ENCODE results near the gene FAM185A. TPM values are rescaled to one million over a fixed set of nuclear protein-coding genes. Genes with fewer than 3 reads are reported as not detected.
"Not testable (repeated sequence)": the region's sequence is repeated elsewhere in the genome, so short reads cannot be mapped to it uniquely, and the experiment has no call there.

The FAM185A gene
- 8.1 and 8.9 TPM in 2 replicates for total RNA-seq (2012; rRNA removed)

DNA sequence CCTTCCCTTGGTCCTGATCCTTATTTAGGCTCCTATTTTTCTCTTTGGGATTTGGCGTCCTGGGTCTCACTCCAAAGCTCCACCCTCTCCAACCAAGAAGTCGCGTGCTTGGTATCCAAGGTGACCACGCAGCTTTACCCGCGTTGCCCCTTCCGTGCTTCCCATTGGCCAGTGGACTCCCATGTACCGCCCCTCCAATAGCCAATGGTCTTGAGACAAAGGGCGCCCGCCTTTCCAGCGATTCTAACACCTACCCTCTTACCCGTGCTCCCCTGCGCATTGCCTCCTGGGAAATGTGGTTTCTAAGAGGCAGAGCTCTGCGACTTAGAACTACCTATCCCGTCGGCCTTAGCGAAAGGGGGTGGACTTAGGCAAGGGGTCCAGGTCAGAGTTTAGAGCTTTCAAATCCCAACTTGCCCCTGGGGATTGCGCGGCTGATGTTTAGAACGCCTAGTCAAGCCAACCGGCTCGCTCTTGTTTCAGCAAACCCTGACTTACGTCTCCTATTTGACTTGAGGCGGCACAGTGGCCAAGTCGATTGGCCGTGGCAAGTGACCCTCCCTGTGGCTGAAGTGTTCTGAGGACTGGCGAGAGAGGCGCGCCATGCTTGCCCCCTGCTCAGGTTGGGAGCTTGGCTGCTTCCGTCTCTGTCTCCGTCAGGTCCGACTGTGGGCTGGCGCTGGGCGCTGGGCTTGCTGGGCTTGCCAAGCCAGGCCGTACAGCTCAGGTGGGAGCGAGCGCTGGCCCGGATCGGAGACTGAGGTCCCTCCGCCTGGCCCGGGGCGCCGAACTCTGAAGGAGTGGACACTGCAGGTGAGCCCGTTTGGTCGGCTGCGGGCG lies at the start of gene FAM185A:
FAM185A (plus strand) TSS at position 395 of the 840 bp plus-strand sequence; CDS start at position 604, 209 bp downstream.
- not testable (repeated sequence) for H3K27me3 ChIP-seq (ENCODE audit: control insufficient read depth, insufficient read depth, low read length); H3K4me1 ChIP-seq (ENCODE audit: control insufficient read depth, insufficient read depth, low read length); H3K9me3 ChIP-seq (replicated peaks; ENCODE audit: low read length); H3K36me3 ChIP-seq (ENCODE audit: insufficient read depth, low read length)
- H3K4me2 ChIP-seq (ENCODE audit: low read length), result peak within 1 kb of the TSS; percentile 78
- H3K9ac ChIP-seq (ENCODE audit: low read depth, low read length), result peak within 1 kb of the TSS; percentile 72
- H3K4me3 ChIP-seq (ENCODE audit: low read length), result peak within 1 kb of the TSS; percentile 75

DNA sequence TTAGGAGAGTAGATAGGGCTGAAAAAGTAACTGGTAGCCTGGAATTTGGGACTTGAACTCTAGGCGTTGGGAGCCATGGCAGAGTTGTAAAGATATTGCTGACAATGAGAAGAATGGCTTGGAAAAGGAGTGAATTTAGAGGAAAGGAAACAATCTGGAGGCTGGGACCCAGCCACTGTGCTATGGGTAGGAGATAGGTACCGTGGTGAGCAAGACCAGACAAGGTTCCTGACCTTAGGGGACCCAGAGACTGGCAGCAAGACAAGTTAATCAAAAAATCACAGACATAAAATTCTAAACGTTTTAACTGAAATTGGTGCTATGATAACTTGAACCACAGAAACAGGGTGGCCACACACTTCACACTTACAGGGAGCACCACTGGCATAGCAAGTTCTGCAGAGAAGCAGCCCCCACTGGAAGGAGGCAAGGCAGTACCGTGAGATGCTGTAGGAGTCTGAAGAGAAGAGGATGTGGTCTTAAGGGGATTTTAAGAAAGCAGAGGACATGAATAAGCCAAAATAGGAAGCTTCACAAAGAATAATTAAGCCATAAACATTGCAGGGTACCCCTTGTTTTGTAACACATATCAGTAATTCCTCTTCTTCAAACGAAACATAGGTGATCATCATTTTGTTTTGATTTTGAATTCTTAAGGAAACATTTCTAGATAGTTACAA lies 35.6 kb upstream of the FAM185A start:
- H3K4me1 ChIP-seq (ENCODE audit: control insufficient read depth, insufficient read depth, low read length); H3K9me3 ChIP-seq (replicated peaks; ENCODE audit: low read length); H3K4me2 ChIP-seq (ENCODE audit: low read length); H3K27me3 ChIP-seq (ENCODE audit: control insufficient read depth, insufficient read depth, low read length); H3K36me3 ChIP-seq (ENCODE audit: insufficient read depth, low read length); H3K9ac ChIP-seq (ENCODE audit: low read depth, low read length); H3K4me3 ChIP-seq (ENCODE audit: low read length): not testable (repeated sequence)

DNA sequence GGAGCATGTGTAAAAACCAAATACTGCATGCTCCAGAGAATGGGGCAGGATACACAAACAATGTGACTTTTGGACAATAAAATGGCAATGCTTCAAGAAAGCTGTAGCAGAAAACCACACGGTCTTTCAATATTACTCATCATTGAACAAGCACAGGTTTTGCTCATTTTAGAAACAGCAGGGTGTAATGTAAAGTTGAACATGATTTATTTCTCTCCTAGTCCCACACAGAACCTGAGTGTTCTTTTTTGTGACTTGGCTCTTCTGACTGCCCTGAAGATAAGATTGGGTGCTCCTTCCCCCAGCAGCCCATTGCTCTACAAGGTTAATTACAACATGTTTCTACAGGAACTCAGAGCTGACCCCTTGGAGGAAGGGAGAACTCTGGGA lies 35.1 kb upstream of the FAM185A start:
- not testable (repeated sequence) for H3K27me3 ChIP-seq (ENCODE audit: control insufficient read depth, insufficient read depth, low read length); H3K4me2 ChIP-seq (ENCODE audit: low read length); H3K9me3 ChIP-seq (replicated peaks; ENCODE audit: low read length); H3K36me3 ChIP-seq (ENCODE audit: insufficient read depth, low read length); H3K4me3 ChIP-seq (ENCODE audit: low read length); H3K4me1 ChIP-seq (ENCODE audit: control insufficient read depth, insufficient read depth, low read length); H3K9ac ChIP-seq (ENCODE audit: low read depth, low read length)

DNA sequence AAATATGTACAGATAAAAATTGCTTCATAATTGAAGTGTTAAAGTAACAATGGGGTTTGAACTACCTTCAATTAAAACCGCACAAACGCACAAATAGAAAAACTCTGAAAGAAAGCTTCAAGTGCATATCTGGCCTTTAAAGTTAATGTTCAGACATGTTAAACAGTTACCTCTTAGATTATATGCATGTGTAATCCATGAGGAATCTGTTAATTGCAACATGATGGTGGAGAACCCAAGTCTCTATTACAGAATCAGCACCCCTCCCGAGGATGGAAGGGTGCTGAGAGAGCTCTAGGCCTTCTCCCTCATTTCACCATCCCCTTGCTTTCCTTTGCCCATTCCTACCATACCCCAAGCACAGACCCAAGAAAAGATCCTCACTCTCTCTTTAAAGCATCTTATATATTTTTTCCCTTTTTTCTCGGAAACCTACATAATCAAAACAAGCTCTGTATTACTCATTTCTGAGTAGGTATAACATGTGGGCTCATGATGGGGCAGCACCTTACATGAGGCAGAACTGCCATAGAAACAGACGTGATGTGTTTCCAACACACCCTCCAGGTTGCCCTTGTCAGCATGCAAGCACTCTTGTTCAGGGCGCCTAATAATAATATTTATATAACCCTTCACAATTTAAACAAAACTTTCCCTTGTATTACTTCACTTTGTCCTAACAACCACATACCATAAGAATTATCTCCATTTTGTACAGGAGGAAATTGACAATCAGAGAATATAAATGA lies 33.9 kb upstream of the FAM185A start:
- not testable (repeated sequence) for H3K27me3 ChIP-seq (ENCODE audit: control insufficient read depth, insufficient read depth, low read length); H3K4me2 ChIP-seq (ENCODE audit: low read length); H3K9ac ChIP-seq (ENCODE audit: low read depth, low read length); H3K9me3 ChIP-seq (replicated peaks; ENCODE audit: low read length); H3K4me3 ChIP-seq (ENCODE audit: low read length); H3K4me1 ChIP-seq (ENCODE audit: control insufficient read depth, insufficient read depth, low read length); H3K36me3 ChIP-seq (ENCODE audit: insufficient read depth, low read length)

DNA sequence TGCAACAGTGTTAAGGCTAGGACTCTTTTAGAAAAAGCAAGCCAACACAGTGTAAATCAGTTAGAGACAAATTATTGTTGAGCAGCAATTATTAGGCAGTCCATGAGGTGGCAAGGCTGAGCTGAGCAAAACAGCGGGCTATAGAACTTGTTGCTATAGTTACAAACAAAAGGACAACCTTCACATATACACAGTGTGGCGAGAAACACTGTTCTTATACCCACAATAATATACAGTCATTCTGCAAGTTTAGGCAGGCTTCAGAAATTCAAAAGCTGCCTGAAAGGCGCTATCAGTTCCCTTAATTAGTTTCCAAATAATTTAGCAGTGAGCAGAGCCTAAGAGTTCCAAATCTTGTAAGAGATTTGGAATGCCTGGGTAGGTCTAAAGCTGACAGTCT lies 33.1 kb upstream of the FAM185A start:
- H3K4me1 ChIP-seq (ENCODE audit: control insufficient read depth, insufficient read depth, low read length); H3K4me3 ChIP-seq (ENCODE audit: low read length); H3K36me3 ChIP-seq (ENCODE audit: insufficient read depth, low read length); H3K27me3 ChIP-seq (ENCODE audit: control insufficient read depth, insufficient read depth, low read length); H3K9me3 ChIP-seq (replicated peaks; ENCODE audit: low read length); H3K9ac ChIP-seq (ENCODE audit: low read depth, low read length); H3K4me2 ChIP-seq (ENCODE audit: low read length): not testable (repeated sequence)

DNA sequence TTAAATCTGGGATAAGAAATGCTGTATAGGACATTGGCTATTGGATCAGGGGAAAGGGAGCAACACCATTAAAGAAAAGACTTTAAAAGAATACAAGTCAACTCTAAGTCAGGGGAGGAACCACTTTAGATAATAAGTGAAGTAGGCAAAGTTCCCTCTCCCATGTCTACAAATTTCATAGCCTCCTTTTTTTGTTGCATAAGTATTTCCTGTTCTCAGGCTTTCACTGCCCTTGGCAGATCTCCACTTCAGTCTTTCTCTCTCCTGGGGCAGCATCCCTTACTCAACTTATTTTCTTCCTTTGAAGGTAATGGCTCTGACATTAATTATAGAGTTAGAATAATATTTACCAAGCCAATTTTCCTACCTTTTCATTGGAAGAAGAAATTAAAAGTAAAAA lies 30.3 kb upstream of the FAM185A start:
- not testable (repeated sequence) for H3K36me3 ChIP-seq (ENCODE audit: insufficient read depth, low read length); H3K4me1 ChIP-seq (ENCODE audit: control insufficient read depth, insufficient read depth, low read length); H3K4me2 ChIP-seq (ENCODE audit: low read length); H3K9ac ChIP-seq (ENCODE audit: low read depth, low read length); H3K9me3 ChIP-seq (replicated peaks; ENCODE audit: low read length); H3K4me3 ChIP-seq (ENCODE audit: low read length); H3K27me3 ChIP-seq (ENCODE audit: control insufficient read depth, insufficient read depth, low read length)

DNA sequence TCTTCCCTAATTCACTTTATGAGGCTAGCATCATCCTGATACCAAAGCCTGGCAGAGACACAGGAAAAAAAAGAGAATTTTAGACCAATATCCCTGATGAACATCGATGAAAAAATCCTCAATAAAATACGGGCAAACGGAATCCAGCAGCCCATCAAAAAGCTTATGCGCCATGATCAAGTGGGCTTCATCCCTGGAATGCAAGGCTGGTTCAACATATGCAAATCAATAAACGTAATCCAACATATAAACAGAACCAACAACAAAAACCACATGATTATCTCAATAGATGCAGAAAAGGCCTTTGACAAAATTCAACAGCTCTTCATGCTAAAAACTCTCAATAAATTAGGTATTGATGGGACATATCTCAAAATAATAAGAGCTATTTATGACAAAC lies 22.6 kb upstream of the FAM185A start:
- not testable (repeated sequence) for H3K27me3 ChIP-seq (ENCODE audit: control insufficient read depth, insufficient read depth, low read length); H3K36me3 ChIP-seq (ENCODE audit: insufficient read depth, low read length); H3K9ac ChIP-seq (ENCODE audit: low read depth, low read length); H3K9me3 ChIP-seq (replicated peaks; ENCODE audit: low read length); H3K4me3 ChIP-seq (ENCODE audit: low read length); H3K4me2 ChIP-seq (ENCODE audit: low read length); H3K4me1 ChIP-seq (ENCODE audit: control insufficient read depth, insufficient read depth, low read length)

DNA sequence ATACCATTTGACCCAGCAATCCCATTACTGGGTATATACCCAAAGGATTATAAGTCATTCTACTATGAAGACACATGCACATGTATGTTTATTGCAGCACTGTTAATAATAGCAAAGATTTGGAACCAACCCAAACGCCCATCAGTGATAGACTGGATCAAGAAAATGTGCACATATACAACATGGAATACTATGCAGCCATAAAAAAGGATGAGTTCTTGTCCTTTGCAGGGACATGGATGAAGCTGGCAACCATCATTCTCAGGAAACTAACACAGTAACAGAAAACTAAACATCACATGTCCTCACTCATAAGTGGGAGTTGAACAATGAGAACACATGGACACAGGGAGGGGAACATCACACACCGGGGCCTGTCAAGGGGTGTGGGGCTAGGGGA lies 19.1 kb upstream of the FAM185A start:
- not testable (repeated sequence) for H3K4me2 ChIP-seq (ENCODE audit: low read length); H3K36me3 ChIP-seq (ENCODE audit: insufficient read depth, low read length); H3K9ac ChIP-seq (ENCODE audit: low read depth, low read length); H3K27me3 ChIP-seq (ENCODE audit: control insufficient read depth, insufficient read depth, low read length); H3K9me3 ChIP-seq (replicated peaks; ENCODE audit: low read length); H3K4me1 ChIP-seq (ENCODE audit: control insufficient read depth, insufficient read depth, low read length); H3K4me3 ChIP-seq (ENCODE audit: low read length)

DNA sequence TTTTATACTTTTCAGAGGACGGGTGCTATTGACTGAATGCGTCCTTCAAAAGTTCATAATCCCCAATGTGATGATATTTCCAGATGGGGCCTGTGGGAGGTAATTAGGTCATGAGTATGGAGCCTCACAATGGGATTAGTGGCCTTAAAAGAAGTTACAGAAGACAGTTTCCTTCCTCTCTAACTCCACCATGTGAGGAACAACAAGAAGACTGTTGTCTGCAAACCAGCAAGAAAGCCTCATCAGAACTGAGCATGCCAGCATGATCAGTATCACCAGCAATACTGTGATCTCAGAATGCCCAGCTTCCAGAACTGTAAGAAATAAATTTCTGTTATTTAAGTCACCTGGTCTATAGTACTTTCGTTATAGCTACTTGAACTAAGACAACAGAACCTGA lies 18.4 kb upstream of the FAM185A start:
- H3K9me3 ChIP-seq (replicated peaks; ENCODE audit: low read length); H3K27me3 ChIP-seq (ENCODE audit: control insufficient read depth, insufficient read depth, low read length); H3K36me3 ChIP-seq (ENCODE audit: insufficient read depth, low read length); H3K9ac ChIP-seq (ENCODE audit: low read depth, low read length); H3K4me1 ChIP-seq (ENCODE audit: control insufficient read depth, insufficient read depth, low read length); H3K4me3 ChIP-seq (ENCODE audit: low read length); H3K4me2 ChIP-seq (ENCODE audit: low read length): not testable (repeated sequence)

DNA sequence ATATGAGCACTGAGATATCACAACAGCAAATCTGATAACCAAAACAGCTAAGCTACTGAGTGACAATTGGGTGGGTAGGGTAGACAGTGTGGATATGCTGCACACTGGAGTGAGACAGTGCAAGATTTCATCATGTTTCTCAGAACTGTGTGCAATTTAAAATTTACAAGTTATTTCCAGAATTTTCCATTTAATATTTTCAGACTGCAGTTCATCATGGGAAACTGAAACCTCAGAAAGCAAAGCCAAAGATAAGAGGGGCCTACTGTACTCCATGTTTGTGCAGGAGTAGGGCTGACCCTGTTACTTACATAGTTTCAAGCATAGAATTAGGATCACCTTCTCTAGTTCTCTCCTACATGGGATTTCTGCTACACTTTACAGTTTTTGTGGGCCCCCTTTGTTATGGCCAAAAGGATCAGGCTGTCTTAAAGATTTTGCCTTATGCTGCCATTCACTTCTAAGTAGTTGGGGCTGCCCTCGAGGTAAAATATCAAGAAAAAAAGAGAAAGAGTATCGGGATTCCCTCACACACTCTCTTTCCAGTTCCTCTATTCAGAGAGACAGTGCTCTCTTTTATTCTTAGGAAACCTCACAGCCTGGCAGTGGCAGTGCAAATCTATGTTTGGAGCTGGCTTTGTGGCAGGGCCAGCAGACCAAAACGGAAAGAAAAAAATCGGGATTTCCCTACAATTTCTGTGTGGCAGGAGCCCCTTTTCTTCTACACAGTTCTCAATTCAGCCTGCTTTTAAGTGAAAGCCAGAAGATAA lies 6.6 kb upstream of the FAM185A start:
- not testable (repeated sequence) for H3K36me3 ChIP-seq (ENCODE audit: insufficient read depth, low read length); H3K9ac ChIP-seq (ENCODE audit: low read depth, low read length); H3K4me1 ChIP-seq (ENCODE audit: control insufficient read depth, insufficient read depth, low read length)

DNA sequence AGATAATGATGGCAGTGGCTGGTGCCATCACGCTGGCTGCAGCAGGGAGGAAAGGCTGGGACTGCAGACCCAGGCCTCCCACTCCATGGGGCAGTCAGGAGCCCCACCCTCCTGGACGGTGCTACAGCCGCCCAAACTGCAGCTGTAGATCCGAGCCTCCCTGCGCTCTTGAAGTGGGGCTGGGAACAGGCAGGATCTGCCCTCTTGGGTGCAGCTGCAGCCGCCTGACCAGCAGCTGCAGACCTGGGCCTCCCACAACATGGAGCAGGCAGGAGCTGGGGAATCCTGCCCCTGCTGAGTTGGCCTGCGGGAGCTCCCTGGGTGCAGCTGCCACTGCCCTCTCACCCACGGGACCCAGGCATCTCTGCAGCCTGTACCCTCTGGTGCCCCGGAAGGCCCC lies 4.9 kb upstream of the FAM185A start:
- not testable (repeated sequence) for H3K9ac ChIP-seq (ENCODE audit: low read depth, low read length); H3K4me2 ChIP-seq (ENCODE audit: low read length); H3K9me3 ChIP-seq (replicated peaks; ENCODE audit: low read length); H3K4me3 ChIP-seq (ENCODE audit: low read length); H3K27me3 ChIP-seq (ENCODE audit: control insufficient read depth, insufficient read depth, low read length); H3K4me1 ChIP-seq (ENCODE audit: control insufficient read depth, insufficient read depth, low read length); H3K36me3 ChIP-seq (ENCODE audit: insufficient read depth, low read length)

More for the DNA sequence above, 6.6 kb upstream of the FAM185A start:
- H3K4me3 ChIP-seq (ENCODE audit: low read length); H3K27me3 ChIP-seq (ENCODE audit: control insufficient read depth, insufficient read depth, low read length); H3K9me3 ChIP-seq (replicated peaks; ENCODE audit: low read length); H3K4me2 ChIP-seq (ENCODE audit: low read length): not testable (repeated sequence)
